ENCODE measurements around the gene GZMB. TPM values are rescaled to one million over a fixed set of nuclear protein-coding genes. Genes with fewer than 3 reads are reported as not detected.

Gene GZMB
- total and polyA plus RNA-seq, 2 of the 8 experiments (the other 6 are each of a cell fraction or from before 2014, with no cell fraction given): not detected

- H3K27ac ChIP-seq (ENCODE audit: low read depth, low read length): no peak overlapping the region
- FAIRE-seq (no peak), DNase-seq (ENCODE audit: low read depth in 1 of 2, low spot score in 2 of 2) (no peak)
- H3K4me3 ChIP-seq (ENCODE audit: extremely low read depth in 1 of 4, insufficient read depth in 2 of 4, low read depth in 3 of 4, low read length in 4 of 4): no peak overlapping the region
- no peak overlapping the region for H4K5ac ChIP-seq (ENCODE audit: insufficient read length, low read depth, low read length)
- no peaks in the 10 kb centered on the region for H3K9me3 ChIP-seq (ENCODE audit: insufficient read depth in 2 of 2, low read depth in 1 of 2, low read length in 1 of 2)
- no peaks in the 10 kb centered on the region for H3K79me2 ChIP-seq (ENCODE audit: control insufficient read depth in 1 of 2, insufficient read depth in 2 of 2, low read length in 2 of 2)
- no peak overlapping the region for H3K14ac ChIP-seq (ENCODE audit: insufficient read length)
- peaks cover 0 to 1% (median 0%) of the 10 kb centered on the region in 4 experiments; a peak in 1 of 7 replicates for H3K4me1 ChIP-seq (replicated peaks in 1 of 4; ENCODE audit: control insufficient read depth in 3 of 4, insufficient read depth in 4 of 4, low read length in 3 of 4)
- no peak overlapping the region for H2BK15ac ChIP-seq (ENCODE audit: low read length)
- no peak overlapping the region for H3K18ac ChIP-seq (ENCODE audit: extremely low read depth, low read length)
- H3K56ac ChIP-seq (replicated peaks; ENCODE audit: insufficient read length, low read depth, low read length): no peak overlapping the region
- no peak overlapping the region for H2BK12ac ChIP-seq (ENCODE audit: low read depth, low read length)
- no peak overlapping the region for H3K23ac ChIP-seq (ENCODE audit: insufficient read length)
- 96% methylated on average over 1 of the region's 1 CpG; no CpG with 5 or more reads in 1 of the 2 experiments for WGBS, 2 experiments (ENCODE audit: extremely low coverage in 1 of 2, insufficient coverage in 1 of 2, insufficient read length in 1 of 2, insufficient replicate concordance in 2 of 2, low coverage in 1 of 2, low lambda C conversion rate in 2 of 2, missing lambda C conversion rate in 1 of 2)
- no peak overlapping the region for H3K4ac ChIP-seq (replicated peaks; ENCODE audit: insufficient read length, low read depth, low read length)
- no peaks in the 10 kb centered on the region for H3K36me3 ChIP-seq (ENCODE audit: control insufficient read depth in 2 of 4, insufficient read depth in 4 of 4, low read length in 3 of 4)
- no peak overlapping the region for H2BK5ac ChIP-seq (ENCODE audit: low read depth, low read length)
- no peak overlapping the region for H3K9ac ChIP-seq (replicated peaks in 1 of 4; ENCODE audit: extremely low read depth in 1 of 4, low read depth in 3 of 4, low read length in 3 of 4)
- no peak overlapping the region for H2BK20ac ChIP-seq (ENCODE audit: low read length)
- H2AK5ac ChIP-seq (ENCODE audit: low read depth, low read length): no peak overlapping the region
- H3K79me1 ChIP-seq (ENCODE audit: low read depth, low read length): no peaks in the 10 kb centered on the region
- no peaks in the 10 kb centered on the region for H3K27me3 ChIP-seq (replicated peaks in 1 of 4; ENCODE audit: control insufficient read depth in 3 of 4, extremely low read depth in 1 of 4, insufficient read depth in 3 of 4, low read length in 3 of 4)
- H3K4me2 ChIP-seq (ENCODE audit: insufficient read depth in 1 of 2, low read depth in 2 of 2, low read length in 2 of 2): no peak overlapping the region
- ChIA-PET CTCF (ENCODE audit: partially characterized antibody) (interaction anchor here (0.9 to 2.5 kb wide), 4 partner anchors 11 to 723 kb away, joined by 3 to 12 read pairs (median 4); no protein-coding TSS in a partner anchor), POLR2A (ENCODE audit: partially characterized antibody) (no interaction called here)
- H2BK120ac ChIP-seq (replicated peaks; ENCODE audit: low read depth, low read length): no peak overlapping the region
- H4K91ac ChIP-seq (replicated peaks; ENCODE audit: insufficient read length, low read length): no peak overlapping the region
- H4K8ac ChIP-seq (ENCODE audit: extremely low read depth, insufficient read depth, low read length): no peak overlapping the region
- H4K20me1 ChIP-seq (replicated peaks in 1 of 2; ENCODE audit: control insufficient read depth in 1 of 2, insufficient read depth in 2 of 2, low read length in 2 of 2): no peaks in the 10 kb centered on the region
- H2AFZ ChIP-seq (ENCODE audit: low read length): no peak overlapping the region
- H3K23me2 ChIP-seq (ENCODE audit: low read depth, low read length): no peaks in the 10 kb centered on the region; the same call in 1 of the 2 replicates
- TF ChIP-seq POU5F1 (IDR thresholded peaks at IDR 0.05; ENCODE audit: low read depth, low read length): no peak
- no peak for TF ChIP-seq CTCF (IDR thresholded peaks at IDR 0.05; ENCODE audit: control extremely low read depth in 1 of 3, insufficient read depth in 1 of 3, low read depth in 1 of 3, low read length in 3 of 3)
- no peak for TF ChIP-seq BRCA1 (IDR thresholded peaks at IDR 0.05; ENCODE audit: low read depth, low read length)
- no peak for TF ChIP-seq TEAD4 (IDR thresholded peaks at IDR 0.05; ENCODE audit: low read depth, low read length)
- no peak for TF ChIP-seq YY1 (IDR thresholded peaks at IDR 0.05; ENCODE audit: low read depth, low read length)
- no peak for TF ChIP-seq ASH2L (IDR thresholded peaks at IDR 0.05; ENCODE audit: low read length)
- no peak for TF ChIP-seq ZNF274 (IDR thresholded peaks at IDR 0.05; ENCODE audit: borderline replicate concordance, extremely low read depth, low read length)
- no peak for TF ChIP-seq JUND (IDR thresholded peaks at IDR 0.05; ENCODE audit: low read length)
- no peak for TF ChIP-seq SP4 (IDR thresholded peaks at IDR 0.05; ENCODE audit: low read length)
- no peak for TF ChIP-seq EZH2 (IDR thresholded peaks at IDR 0.05; ENCODE audit: low read depth, low read length, severe bottlenecking)
- TF ChIP-seq PHF8 (conservative IDR thresholded peaks at IDR 0.05; ENCODE audit: low read depth, low read length): no peak
- no peak for TF ChIP-seq CHD2 (IDR thresholded peaks at IDR 0.05; ENCODE audit: low read length)
Observed at GRCh38 chr14:24677956-24678355, 44.0 kb upstream of the GZMB start.

Measured in H1 (cell line).